ENCODE results near the gene RALGPS1. TPM values are rescaled to one million over a fixed set of nuclear protein-coding genes. Genes with fewer than 3 reads are reported as not detected.

Gene RALGPS1
- total RNA-seq, 2 experiments from 2014 or later: 1.5 to 1.7 TPM

DNA sequence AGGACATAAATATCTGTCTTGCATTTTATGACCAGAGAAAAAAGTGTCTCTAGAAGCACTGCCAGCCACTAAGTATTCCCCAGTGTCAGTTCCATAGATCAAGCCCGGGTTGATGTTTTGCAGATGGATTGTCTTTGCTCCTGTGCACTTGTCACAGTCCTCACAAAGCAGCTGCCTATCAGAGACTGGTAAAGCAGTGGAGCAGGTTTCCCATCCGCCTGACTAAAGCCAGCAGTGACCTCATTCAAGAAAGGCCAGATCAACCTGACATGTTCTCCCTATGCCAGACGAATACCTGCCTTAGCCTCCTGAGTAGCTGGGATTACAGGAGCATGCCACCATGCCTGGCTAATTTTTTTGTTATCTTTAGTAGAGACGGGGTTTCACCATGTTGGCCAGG lies 323.2 kb downstream of the RALGPS1 start:
- CTCF ChIA-PET: no interaction called here
- POLR2A ChIA-PET: no interaction called here

DNA sequence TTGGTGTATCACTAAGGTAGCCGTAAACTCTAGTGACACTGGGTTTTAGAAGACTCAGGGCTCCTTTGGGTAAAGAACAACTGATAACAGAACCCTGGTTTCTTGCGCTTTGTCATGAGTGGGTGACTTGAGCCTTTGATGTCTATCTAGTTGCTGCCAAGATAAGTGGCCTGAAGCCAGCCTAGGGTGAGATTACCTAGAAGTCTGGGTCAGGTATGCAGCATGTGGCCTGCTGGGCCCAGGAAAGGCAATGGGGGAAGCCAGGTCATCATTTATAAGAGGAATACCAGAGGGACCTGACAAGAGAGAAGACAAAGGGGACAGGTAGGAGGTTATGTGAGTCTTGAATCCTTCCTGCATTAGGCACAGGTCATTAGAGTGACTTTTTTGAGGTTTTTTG lies 326.8 kb downstream of the RALGPS1 start:
- CTCF ChIA-PET: no interaction called here
- POLR2A ChIA-PET: no interaction called here

DNA sequence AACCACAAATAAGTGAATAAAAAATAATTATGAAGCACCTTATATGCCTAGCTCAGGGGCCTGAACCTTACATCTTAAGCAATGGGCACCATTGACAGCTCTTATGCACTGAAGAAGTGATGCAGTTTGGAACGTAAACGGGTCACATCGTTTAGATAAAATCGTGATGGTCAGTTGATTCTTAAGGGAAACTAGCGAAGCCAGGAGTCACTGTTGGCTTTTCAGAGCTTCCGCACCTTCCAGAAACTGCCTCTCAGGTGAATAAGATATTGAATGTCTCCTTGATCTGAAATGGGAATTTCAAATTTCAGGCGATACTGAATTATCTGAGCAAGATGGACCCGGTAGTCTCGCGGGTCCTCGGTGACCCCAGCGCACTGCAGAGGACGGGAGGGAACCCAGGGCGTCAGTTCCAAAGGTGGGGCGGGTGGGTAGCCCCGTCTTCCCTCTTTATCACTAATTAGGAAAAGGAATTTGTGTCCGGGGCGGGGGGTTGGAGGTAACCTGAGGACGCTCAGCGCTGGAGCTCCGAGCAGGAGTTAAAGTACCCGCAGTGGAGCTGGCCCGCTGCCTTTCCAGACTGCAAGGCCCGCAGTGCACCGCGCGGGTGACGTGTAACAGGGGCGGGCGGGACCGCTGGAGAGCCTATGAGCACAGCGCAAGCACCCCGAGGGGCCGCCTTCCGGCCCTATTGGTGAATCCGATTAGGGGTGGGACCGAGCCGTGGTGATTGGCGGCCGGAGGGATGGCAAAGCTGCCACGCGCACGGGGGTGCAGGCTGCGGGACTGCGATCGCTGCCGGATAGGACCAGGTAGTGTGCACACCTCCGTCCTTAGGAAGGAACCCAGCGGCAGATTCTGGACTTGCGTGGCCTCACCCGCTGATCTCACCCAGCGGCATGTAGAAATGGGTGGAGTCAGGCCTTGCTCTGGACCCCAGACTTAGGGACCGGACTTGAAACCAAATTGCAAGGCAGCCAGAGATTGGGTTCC lies 330.3 kb downstream of the RALGPS1 start:
- ChIA-PET CTCF (interaction anchor here (0.5 kb wide), 1 partner anchor 330 kb away, joined by 3 read pairs; the partner anchor contains the start of gene RALGPS1), POLR2A (interaction anchor here (0.5 to 0.9 kb wide), 3 partner anchors 15 to 915 kb away, joined by 3 to 9 read pairs (median 7); no protein-coding TSS in a partner anchor)

DNA sequence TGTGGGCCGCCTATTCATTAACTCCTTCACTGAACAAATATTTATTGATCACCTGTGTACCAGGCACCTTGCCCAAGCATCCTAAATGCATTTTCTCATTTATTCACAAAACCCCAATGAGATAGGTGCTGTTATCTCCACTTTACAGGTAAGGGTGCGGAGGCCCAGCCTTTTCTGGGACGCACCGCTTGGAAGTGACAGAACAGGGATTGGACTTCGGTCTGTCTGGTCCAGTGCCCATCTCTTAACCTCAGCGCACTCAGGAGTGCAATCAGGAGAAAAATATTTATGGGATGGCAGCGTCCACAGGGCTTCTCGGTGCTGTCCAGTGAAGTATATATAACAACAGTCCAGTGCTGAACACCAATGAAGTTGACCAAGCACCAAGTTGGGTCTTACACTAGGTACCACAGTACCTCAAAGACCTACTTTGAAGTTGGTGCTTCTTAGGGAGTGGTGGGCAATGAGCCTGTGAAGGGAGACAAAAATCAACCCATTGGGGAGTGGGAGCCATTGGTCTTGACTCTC lies 331.1 kb downstream of the RALGPS1 start:
- CTCF ChIA-PET: no interaction called here
- POLR2A ChIA-PET: interaction anchor here (0.5 kb wide), 1 partner anchor 14 kb away, joined by 3 read pairs; no protein-coding TSS in a partner anchor

DNA sequence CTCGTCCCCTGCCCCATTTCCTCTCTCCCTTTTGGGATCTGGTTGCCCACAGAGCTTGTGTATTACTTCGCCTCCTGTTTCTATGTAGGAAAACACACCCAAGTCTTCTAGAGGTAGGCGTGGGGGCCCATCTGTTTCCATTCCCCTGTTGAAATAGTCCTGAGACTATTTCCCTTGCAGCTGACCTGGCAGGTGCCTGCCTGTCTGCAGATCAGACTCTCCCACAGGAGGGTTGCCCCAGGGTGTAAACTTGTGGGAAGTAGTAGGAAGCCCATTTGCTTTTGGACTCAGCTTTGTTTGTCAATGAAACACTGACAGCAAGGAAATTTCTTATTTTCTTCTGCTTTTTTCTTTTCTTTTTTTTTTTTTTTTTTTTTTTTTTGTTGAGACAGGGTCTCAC lies 333.7 kb downstream of the RALGPS1 start:
- CTCF ChIA-PET: no interaction called here
- POLR2A ChIA-PET: no interaction called here

DNA sequence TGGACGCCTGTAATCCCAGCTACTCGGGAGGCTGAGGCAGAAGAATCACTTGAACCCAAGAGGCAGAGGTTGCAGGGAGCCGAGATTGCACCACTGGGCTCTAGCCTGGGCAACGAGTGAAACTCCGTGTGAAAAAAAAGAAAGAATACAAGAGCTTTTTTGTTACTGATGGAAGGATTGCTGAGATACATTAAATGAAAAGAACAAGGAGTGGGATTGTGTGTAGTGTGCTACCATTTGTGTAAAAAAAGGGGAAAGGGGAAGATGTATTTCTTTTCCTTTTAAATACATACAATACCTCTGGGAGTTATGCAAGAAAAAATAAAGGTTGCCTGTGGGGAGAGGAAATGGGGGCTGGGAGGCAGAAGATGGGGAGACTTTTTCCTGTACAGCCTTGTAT lies 335.3 kb downstream of the RALGPS1 start:
- ChIA-PET CTCF (no interaction called here), POLR2A (no interaction called here)

DNA sequence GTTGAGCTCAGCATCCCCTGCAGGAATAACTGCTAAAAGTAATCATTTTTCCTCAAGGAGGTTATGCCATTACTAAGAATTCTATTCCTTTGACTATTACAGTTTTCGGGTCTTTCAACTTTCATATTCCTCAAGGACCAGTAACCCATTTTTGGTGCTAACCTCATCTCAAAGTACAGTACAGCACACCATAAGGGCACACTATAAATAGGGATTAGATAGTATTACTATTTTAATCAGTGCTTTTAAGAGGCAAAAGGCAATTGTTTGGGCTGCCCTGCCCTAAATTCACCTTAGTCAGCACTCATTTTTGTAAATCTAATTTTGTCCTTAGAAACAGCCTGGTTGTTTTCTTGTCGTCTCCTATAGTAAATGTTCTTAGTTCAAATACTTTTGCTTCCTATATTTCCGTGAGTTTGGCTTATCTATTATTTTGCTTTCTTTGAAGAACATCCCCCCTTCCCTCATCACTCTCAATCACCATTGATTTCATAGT lies 336.4 kb downstream of the RALGPS1 start:
- POLR2A ChIA-PET: no interaction called here
- CTCF ChIA-PET: no interaction called here

DNA sequence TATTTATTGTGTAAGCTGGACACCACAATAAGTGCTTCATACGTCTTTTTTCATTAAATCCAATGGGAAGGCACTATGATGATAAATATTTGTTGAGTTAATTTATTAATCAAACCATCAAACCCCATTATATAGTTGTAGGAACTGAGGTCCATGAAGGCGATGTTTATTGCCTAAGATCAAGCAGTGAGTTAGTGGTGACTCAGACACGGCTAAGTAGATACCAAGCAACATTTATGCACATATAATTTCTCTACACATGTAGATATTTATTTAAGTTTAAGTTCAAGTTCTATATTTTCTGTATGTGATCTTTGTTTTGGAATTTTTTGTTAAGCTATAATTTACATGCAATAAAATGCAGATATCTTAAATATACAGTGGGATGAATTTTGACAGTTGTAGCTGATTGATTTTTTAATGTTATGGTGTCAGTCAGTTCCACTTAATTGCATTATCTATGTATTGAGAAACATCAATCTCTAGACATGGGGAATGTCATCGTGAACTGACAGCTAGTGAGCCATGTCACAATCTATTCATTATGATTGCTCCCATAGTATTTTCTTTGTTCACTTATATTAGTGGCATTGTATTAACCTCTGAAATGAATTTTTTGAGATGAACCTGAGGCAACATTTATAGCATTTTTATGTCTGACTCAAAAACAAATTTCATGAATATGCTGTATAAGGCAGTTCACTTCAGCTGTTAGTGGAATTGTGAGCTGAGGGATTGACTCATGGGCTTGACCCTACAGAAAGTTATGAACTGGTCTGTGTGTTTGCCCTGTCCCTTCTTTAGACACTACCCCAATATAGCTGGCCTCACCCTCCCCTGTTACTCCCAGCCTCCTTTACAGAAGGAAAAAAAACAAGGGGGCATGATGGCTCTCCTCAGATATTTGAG lies 338.1 kb downstream of the RALGPS1 start:
- POLR2A ChIA-PET: no interaction called here
- CTCF ChIA-PET: no interaction called here

DNA sequence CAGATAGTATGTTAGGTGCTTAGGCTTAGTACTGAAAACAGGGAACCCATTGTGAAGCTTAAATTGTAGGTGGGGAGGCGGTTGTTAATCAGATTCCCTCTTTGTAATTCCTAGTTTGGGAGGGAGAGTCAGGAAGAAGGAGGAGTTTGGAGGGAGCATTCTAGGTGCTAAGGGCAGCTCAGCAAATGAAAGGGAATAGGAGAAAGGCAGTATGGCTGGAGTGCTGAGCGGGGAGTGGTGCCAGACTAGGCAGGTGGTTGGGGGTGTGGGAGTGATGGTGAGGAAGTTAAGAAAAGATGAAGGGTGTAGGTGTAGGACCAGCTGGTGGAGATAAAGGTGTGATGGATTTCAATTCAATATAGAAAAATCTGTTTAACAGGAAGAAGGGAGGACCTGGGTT lies 338.9 kb downstream of the RALGPS1 start:
- ChIA-PET POLR2A (no interaction called here), CTCF (no interaction called here)

DNA sequence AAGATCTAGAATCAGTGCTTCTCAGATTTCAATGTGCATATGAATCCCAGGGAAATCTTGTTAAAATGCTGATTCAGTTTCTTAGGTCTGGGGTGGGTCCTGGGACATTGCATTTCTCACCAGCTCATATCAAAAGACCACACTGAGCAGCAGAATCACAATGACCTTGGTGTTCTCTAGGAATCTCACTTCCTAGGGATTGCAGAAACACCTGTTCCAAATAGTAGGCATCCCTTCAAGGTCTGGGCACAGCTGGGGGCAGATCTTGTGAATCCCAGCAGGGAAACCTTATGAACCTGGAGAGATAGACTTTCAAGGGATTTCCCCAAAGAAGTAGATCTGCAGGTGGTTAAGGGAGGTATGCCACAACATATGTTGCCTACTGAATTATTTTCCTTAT lies 341.1 kb downstream of the RALGPS1 start:
- CTCF ChIA-PET: no interaction called here
- POLR2A ChIA-PET: no interaction called here

DNA sequence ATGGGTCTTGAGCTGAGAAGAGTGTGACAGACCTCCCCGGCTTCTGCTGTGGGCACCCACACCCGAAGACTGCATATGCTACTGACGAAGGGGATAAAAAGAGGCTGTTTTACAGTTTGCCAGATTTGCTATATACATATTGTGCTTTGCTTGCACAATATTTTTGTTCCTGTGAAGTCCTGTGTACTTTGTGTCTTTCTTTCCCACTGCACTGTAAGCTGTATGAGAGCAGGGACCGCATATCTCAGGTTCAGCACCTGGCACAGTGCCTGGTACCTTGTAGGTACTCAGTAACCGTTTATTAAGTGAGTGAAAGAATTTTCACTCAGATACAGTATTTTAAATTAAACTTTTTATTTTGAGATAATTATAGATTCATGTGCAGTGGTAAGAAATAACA lies 341.7 kb downstream of the RALGPS1 start:
- POLR2A ChIA-PET: no interaction called here
- CTCF ChIA-PET: no interaction called here

DNA sequence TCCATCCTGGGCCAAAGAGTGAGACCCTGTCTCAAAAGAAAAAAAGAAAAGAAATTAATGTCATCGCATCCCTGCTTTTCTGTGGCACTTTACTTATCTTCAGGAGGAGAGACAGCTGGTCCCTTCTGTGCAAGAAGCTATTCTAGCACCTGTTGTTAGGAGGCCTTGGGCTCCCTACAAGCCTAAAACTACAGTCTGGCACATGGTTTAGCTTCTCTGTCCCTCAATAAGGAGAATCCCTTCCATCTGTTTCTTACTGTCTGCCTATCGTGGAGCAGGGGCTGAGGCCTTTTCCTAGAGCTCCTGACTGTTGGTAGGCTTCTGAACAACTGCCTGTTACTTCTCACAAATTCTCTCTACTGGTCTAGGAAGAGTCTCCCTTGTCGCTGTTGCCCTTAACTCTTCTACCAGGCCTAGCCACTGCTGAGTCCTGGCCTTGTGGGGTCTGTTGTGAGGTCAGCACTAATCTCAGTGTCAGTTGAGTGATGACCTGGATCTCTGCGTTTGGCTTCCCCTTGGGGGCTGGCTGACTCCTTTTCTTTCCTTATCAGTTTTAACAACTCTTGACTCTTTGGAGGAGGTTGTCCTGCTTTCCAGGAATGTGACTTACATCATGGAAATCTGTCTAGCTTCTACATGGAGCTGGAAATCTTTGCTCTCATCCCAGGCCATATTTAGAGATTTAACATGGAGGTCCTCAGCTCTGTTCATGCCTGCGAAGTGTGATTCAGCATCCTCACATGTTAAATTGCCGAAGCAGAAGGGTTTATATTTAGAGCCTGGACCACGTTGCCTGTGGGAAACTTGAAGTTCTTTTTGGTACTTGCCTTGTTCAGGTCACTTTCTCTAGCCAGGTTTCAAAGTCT lies 344.3 kb downstream of the RALGPS1 start:
- CTCF ChIA-PET: no interaction called here
- POLR2A ChIA-PET: interaction anchor here (0.7 kb wide), 1 partner anchor 14 kb away, joined by 3 read pairs; no protein-coding TSS in a partner anchor

DNA sequence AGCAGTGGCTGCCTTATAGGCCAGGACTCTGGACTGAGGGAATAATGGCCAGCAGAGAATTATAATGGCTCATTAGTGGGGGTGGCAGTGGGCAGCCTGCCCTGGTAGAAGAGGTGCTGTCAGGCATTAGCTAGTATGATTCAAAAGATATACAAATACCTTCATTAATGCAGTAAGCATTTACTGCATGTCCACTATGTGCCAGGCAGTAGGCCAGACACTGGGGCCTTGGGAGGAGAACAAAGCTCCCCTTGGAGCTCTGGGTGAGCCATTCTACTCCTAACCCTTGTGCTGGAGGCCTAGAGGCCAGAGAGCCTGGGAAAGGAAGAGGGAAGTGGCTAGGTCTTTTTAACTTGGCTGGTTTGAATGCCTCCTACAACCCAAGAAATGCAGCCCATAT lies 348.0 kb downstream of the RALGPS1 start:
- ChIA-PET POLR2A (no interaction called here), CTCF (no interaction called here)

DNA sequence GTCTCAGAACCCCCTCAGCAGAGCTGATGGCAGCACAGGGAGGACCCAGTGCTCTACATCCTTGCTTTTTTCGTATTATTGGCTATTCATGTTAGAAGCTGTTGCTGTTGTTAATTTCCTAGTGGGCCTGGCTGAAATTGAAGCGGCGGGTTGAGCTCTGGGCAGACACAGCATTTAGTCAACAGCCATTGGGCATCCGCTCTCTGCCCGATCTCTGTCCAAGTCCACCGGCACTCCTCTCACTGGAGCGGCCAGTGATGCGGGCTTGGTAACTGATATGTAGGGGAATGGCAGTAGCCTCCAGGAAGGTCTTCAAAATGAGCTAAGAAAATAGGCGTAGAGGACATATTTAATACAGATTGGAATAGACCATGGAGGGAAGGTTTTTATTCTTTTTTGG lies 348.7 kb downstream of the RALGPS1 start:
- POLR2A ChIA-PET: no interaction called here
- CTCF ChIA-PET: no interaction called here

DNA sequence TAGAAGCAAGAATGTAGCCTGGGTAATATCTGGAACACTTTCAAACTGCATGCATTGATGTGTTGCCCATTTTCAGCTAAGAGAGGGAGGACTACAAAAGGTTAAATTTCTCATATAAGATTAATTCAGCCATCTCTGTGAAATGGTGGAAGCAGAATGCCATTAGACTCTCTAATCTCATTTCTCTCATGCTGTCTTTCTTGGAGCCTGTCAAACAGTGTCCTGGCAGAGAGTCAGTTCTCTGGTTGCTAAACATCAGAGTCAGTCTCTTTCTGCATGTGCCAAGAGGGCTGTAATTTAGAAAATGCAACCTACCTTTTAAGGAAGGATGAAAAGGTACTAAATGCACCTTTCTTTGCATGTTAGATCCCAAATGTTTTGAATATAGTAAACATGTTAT lies 349.1 kb downstream of the RALGPS1 start:
- ChIA-PET POLR2A (no interaction called here), CTCF (no interaction called here)

DNA sequence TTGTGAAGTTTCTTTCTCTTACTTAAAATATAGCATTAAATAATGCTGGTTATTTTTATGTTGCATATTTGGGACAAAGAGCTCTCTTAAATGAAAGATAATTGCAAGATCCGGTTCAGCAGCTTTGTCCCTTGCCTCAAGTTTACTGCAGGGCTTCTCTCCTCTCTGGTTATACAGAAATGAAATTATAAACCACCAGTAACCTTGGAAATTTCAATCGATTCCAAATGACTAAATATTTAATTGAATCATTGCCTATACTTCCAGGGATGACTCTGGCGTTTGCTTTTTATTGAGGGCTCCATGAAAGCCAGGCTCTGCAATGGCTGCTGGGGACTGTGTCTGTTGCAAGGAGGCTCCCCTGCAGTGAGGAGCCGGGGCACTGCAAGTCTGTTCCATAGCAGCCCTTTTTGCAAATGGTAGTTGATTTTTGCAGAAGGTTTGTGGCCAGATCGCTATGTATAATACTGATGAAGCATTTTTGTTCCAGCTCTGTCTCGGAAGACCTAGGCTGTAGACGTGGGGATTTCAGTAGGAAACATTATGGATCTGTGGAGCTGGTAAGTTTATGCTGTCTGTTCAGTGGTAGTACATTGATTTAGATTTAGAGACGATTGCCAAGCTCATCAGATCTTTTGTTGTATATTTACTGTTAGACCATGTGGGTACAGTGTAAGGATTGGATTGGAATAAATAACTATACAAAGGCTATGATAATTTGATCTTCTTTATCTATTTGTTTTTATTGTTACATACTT lies 350.1 kb downstream of the RALGPS1 start, which contains the start of gene GARNL3:
Gene GARNL3 (plus strand): TSS at position 313 of the 758 bp plus-strand sequence. CDS start 104 bp downstream, at position 417.
- POLR2A ChIA-PET: interaction anchor here (0.6 kb wide), 1 partner anchor 138 kb away, joined by 3 read pairs; no protein-coding TSS in a partner anchor
- CTCF ChIA-PET: no interaction called here

DNA sequence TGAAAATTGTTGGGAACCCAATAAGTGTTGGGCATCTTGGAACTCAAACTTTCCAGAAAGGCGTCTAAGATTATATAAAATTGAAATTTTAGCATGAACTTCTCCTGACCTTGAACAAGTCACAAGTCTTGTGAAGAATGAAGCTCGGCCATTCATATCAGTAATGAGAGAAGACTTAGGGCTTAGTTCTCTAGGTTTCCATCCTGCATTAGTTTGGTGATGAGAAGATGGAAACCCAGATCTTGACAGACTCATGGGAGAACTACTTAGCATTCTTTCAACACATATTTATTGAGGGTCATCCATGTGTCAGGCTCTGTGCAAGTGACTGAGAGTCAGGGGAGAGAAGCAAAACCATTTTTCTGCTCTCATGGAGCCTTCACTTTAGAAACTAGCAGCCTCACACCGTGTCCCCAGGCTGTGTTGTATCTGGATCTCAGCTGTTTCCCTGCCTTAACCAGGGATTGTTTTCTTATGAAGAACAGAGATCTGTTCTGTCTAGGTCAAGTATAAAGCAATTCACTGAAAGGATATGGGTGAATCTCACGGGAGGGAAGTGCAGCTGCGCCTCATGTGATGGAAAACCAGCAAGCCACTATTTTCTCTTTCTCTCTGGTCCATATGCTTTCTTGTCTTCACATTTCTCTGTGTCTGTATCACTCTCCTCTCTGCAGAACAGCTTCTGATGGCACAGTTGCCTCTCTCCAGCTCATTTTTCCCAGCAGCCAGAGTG lies 353.4 kb downstream of the RALGPS1 start:
- POLR2A ChIA-PET: no interaction called here
- CTCF ChIA-PET: no interaction called here

DNA sequence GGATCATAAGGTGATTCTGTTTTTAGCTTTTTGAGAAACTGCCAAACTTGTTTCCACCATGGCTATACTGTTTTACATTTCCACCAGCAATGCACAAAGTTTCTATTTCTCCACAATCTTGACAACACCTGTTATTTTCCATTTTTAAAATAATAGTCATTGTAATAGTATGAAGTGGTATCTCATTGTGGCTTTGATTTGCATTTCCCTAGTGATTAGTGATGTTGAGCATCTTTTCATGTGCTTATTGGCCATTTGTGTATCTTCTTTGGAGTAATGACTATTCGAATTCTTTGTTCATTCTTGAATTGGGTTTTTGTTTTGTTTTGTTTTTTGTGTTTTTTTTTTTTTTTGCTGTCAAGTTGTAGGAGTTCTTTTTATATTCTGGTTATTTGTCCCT lies 354.9 kb downstream of the RALGPS1 start:
- CTCF ChIA-PET: no interaction called here

More for the DNA sequence above, 354.9 kb downstream of the RALGPS1 start:
- POLR2A ChIA-PET: no interaction called here
